HG03066 (cell line): Measurements from ENCODE around the gene CIB4.
"Not testable (repeated sequence)": the region's sequence is repeated elsewhere in the genome, so short reads cannot be mapped to it uniquely, and the experiment has no call there.

Source experiments
- ATAC-seq: cut with Tn5 transposase; IDR thresholded peaks from one replicate; pipeline ENCODE4 v1.9.1; 2021; ENCODE audit warnings: low read depth; ENCODE audit not compliant: unreplicated experiment

Gene CIB4

DNA sequence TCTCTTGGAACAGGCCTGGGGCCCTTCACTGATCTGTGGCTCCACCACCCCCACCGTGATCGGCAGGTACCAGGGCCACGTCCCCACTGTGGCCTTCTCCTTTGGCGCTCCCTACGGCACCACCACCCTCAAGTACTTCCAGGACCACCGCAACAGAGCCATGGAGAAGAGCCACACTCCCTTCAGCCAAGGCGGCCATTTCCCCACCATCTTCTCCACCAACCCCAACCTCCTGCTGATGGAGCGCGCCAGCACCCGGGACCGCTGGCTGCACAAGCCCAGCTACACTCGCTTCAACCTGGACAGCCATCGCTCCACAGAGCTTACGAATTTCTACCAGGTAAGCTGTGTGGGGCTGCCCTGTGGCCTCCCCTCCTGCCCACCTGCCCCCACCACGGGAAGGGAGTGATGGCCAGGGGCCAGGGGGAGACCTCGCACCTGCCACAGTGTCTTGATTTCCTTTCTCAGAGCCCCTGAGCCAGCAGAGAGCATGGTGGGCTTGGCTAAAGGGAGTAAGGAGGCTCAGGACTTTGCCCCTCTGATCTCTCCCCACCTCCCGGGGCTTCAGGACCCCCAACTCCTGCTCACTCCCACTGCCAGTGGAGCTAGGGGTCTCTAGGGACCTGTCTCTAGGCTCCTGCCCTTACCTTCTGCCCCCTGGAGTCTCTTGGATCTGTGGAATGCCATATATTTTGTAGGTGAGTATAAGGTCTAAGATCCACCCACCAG is 65.2 kb downstream of the CIB4 start:
- ATAC-seq = no peak

DNA sequence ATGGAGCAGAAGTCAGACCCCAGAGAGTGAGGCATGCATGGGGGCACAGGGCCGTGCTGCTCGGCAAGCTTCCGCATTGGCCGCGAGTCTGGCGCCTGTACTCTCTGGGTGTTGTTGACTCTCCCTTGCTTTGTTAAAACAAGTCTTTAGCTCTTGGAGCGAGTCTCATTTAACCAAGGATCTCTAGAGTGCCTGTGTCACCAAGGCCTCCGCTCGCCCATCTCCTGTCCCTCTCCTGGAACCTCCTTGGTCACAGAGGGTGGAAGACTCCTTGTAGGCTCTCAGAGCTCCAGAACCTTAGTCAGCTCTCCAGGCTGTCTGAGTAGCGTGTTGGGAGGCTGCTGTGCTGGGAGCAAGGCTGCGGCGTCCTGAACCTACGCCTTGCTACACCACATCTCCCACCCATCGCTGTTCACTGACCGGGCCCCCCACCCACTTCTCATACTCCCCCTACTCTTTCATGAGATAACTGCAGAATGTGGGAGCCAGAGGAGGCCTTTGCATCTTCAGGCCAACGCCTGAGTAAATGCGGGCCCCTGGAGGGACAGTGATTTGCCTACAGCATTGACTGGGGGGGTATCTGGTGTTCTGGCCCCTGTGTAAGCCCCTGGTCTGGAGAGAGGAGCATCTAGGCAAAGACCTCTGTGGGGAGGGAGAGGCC is 66.1 kb downstream of the CIB4 start:
- ATAC-seq = no peak

DNA sequence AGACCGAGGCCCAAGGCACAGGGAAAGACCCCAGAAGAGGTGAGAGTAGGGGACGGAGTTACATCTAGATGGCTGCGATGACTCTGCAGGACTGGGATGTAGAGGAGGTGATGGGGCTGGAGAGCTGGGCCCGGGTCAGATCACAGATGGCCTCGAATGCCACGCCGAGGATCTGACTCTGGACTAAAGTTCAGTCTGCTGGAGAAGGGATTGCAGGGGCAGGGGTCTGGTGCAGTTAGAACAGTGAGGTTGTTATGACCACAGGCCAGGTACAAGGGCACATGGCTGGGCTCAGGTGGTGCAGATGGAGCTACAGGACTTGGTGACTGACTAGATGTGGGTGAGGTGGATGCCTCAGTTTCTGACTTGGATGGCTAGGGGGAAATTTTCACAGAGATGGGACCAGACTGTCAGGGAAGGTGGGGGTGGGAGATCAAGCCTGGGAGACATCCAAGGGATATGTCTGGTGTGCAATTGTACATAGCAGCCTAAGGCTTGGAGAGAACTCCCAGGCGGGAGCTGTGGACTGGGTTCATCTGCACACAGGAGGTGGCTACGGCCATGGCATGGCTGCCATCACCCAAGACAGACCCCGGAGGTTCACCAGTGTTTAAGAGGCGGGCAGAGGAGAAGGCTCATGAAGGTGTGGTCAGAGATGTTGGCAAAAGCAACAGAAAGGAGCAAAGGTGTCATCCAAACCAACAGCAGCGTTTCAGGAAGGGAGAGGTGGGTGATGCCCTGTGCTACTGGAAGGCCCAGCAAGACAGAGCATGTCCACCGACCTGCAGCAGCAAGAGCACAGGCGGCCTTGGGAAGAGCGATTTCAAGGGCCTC is 66.9 kb downstream of the CIB4 start:
- ATAC-seq = no peak

DNA sequence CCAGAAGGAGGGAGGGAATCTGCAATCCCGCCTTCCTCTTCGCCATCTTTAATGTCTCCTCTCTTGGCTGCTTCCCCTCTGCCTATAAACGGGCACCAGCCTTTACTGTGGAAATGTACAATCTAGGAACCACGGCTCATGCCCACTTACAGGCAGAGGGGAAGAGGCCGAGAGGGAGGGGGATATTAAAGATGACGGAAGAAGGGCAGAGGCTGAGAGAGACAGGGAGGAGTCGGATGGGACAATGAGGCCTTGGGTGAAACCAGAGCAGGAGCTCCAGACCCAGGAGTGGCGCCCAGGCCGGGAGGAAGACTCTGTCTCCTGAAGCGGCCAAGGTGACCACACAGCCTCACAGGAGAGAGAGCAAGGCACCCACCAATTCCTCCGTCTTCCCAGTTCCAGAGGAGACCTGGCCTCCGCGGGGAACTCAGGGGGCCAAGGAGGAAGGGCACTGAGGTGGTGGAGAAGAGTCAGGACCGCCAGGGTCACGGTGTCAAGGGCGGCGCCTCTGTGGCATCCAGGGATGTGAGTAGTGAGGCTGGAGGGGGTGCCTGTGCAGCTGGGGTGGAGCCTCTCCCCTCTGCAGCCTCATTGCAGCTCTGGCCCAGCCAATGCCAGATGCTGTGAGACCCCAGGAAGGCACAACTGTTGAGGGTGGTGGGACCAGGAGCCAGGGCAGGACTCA is 67.8 kb downstream of the CIB4 start:
- no peak for ATAC-seq

DNA sequence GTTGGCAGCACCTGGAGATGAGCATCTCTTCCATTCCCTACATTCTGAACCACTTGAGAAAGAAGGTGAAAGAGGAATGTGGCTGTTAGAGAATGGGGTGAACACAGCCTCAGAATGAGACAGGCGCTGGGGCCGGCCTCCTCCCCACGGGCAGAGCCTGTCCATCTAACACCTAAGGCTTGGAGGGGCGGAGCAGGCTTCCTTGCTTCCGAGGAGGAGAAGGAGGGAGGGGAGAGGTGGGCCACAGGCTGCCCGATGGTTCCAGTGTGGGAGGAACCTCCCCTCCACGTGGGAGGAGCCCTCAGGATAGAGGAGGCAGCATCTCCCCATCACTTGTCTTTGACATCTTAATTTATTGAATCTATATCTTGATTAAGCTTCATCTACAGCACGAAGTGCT is 68.6 kb downstream of the CIB4 start:
- no peak for ATAC-seq

DNA sequence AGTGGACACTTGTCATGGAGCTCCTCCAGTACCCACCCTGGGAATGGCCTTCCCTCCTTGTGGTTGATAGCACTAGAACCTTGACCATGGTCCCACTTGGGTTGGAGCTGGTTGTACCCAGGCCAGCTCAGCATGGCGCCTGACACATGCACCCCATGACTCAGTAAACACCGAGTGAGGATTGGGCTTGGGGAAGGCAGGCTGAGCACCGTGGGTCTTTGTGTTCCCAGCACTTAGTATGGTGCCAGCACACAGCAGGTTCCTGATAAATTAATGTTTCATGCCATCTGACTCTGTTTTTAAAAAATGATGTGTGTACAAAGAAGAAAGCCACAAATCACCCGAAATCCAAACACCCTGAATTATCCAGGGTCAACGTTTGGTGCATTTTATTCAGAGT is 69.8 kb downstream of the CIB4 start:
- no peak for ATAC-seq

DNA sequence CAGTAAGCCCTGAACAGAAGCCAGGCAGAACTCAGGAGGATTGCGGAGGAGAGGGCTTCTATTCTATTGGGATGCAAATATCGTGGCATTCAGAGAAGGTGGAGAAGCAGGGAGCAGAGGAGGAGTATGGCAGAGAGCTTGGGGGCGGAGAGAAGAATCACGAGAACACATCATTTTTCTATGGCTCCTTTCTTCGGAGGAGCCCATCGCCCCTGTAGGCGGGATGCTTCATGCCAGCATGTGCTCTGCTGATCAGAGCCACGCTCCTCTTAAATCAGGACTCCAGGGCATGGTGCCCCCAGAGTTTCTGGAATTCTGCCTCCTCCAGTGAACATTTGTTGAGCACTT is 71.1 kb downstream of the CIB4 start:
- ATAC-seq = no peak

DNA sequence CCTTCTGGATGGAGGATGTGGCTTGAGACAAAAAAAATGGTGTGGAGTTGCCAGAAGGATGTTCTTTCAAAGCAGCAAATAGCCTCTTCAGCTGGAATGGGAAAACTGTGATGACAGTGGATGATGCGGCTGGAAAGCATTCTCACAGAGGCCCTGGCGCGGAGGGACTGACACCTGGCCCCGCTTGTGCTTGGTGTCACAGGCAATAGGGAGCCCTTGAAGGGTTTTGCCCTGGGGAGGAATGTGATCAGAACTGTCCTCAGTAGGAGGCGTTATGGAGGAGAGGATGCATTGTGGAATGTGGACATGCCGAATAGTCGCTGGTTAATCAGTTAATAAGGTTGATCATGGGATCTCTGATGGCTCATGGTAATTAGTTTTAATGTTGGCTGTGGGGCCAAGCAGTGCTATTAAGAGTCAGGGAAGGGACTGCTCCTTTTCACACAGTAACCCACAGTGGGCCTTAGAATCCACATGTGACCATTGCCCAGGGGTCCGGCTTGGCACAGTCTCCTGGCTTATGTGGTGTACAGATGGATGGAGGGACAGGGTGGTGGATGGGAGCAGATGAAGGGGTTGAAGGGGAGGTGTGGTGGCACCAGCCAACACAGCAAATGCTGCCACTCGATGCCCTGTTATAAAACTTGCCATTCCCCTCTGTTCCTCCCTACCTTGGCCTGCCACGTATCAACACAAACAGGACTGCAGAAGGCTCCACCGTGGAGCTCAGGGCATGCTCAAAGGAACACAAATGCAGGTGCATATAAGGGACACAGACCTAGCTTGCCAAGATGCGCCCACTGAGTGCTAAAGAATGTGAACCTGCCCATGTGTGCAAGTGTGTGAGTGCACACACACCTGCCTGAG is 71.7 kb downstream of the CIB4 start:
- no peak for ATAC-seq

DNA sequence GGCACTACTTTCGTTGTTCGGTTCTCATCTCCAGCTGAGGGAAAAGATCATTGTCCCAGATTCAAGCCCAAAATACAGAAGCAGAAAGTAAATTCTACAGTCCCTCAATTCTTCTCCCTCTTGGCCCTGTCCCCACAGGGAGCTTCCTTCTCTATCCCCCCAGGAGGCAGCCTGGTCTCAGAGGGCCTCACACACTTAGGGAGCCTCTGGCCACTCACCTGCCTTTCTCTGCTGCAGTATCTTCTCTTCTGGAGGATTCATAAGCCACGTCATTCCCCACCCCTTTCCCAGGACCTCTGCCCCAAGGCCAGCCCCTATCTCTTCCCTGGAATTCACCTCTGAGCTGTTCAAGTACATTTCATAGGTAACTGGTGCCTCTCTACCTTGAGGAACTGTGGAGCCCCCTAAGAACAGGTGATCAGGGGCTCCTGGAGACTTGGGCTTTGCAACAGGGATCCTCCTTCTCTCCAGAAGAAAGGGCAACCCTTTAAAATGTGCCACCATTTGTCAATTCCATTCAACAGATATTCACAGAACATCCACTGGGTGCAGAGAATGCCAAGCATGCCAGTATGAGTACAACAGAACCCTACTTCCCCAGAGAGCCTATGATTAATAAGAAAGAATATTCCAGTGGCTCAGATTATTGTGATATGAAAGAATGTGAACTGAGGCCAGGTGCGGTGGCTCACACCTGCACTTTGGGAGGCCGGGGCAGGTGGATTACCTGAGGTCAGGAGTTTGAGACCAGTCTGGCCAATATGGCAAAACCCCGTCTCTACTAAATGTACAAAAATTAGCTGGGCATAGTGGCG is 72.9 kb downstream of the CIB4 start:
- no peak for ATAC-seq

DNA sequence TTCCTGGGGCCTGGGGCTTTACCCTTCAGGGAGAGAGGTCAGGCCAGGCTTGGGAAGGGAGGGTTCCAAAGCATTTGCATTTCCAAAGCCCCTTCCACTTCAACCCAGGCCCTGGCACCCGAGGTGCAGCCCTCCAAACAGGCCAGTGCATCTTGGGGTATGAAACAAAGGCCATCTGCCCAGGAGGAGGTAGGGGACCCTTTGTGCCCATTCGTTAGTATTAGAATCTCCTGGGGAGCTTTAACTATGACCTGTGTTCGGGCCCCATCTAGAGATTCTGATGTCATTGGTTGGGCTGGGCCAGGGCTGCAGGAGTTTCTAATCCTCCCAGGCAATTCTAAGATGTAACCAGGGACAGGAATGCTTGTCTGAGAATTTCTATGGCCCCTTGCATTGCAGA is 73.6 kb downstream of the CIB4 start:
- ATAC-seq = no peak

DNA sequence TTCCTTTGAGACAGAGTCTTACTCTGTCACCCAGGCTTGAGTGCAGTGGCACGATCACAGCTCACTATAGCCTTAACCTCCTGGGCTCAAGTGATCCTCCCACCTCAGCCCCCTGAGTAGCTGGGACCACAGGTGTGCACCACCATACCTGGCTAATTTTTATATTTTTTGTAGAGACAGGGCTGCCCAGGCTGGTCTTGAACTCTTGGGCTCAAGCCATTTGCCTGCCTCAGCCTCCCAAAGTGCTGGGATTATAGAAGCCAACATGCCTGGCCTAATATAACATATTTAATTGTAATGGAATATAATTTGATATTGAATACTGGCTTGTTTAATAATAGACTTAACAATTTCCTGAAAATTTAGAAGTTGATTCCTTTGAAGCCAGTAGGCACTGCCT is 74.4 kb downstream of the CIB4 start:
- not testable (repeated sequence) for ATAC-seq

DNA sequence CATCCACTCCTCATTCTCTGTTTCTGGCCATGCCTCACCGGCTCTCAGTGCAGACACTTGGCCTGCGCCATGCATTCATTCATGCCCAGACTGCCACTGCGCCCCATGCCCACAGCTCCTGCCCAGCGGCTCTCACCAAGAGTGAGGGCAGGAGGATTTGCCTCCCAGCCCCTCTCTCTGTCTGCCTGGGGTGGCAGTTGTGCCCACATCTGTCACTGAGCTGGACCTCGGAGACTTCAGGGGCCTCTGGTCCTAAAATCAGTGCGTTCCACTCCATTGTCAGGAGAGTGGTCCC is 75.1 kb downstream of the CIB4 start:
- no peak for ATAC-seq

DNA sequence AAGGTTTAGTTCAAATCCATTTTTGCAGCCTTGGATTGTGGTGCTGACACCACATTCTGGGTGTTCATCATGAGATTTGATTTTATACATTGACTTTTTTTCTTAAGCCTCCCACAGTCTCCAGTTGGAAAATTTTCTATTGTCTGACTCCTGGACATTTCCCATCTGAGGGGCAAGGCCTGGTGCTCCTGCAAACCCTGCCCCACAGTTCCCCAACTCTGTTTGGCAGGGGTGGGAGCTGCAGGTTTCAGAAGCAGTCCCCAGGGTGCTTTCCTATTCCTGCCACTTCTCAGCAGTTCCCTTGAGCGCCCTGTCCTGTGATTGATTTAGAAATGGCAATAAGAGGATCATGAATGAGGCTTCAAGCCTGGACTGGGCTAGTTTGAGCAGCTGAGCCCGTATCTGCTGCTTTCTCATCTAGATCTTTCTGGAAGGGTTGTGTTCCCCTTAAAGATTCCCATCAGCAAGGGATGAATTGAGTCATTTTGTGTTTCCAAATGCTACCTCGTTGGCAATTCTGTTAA is 77.0 kb downstream of the CIB4 start:
- ATAC-seq = no peak

DNA sequence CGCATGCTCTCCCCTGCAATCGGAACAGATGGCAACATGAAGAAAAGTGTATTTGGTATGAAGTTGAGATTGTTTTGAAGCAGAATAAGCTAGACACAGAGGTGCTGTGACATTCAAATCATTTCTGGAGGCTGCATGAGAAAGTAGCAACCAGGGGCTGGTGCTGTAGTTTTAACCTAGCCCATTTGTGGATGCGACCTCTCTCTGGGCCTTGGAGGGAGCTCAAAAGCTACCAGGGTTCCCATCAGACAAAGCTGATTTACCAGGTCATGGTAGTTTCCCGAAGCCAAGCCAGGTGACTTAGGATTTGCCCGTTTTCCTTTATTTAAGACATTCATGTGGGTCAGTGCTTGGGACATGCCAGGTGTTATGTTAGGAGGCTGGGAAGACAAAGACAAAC is 77.5 kb downstream of the CIB4 start:
- no peak for ATAC-seq

DNA sequence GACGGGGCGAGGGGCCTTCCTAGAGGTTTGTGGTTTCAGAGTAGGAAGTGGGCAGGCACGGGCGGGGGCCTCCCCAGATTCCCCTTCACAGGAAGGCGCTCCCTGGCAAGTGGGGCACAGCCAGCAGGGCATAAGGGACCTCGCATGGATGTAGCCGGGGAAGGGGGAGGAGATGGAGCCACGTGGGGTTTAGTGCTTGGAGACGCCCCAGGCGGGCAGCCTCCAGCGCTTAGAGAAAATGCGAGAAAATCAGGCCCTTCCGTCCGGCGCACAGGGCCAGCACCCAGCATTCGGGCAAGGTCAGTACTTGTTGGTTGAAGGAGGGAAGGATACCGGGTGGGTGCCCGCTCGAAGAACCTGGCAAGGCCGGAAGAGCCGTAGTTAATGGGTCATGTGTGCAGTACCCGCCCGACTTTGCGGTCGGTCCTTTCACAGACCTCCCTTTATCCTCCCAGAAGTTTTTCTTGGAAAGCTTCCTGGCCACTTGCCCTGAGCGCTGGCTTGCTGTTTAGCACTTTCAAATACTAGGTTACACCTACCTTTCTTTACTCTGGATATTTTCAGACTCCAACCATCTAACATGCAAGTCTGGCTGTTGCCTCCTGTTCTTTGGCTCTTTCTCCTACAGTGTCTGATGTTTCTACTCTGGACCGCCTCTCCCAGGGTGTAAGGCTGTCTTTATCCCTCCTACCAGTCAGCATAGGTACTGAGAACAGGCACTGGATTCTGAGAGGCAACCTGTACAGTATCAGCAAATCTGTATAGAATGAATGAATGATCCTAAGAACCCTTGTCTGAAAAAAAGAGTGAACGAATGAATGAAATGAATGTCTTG is 78.1 kb downstream of the CIB4 start:
- no peak for ATAC-seq

DNA sequence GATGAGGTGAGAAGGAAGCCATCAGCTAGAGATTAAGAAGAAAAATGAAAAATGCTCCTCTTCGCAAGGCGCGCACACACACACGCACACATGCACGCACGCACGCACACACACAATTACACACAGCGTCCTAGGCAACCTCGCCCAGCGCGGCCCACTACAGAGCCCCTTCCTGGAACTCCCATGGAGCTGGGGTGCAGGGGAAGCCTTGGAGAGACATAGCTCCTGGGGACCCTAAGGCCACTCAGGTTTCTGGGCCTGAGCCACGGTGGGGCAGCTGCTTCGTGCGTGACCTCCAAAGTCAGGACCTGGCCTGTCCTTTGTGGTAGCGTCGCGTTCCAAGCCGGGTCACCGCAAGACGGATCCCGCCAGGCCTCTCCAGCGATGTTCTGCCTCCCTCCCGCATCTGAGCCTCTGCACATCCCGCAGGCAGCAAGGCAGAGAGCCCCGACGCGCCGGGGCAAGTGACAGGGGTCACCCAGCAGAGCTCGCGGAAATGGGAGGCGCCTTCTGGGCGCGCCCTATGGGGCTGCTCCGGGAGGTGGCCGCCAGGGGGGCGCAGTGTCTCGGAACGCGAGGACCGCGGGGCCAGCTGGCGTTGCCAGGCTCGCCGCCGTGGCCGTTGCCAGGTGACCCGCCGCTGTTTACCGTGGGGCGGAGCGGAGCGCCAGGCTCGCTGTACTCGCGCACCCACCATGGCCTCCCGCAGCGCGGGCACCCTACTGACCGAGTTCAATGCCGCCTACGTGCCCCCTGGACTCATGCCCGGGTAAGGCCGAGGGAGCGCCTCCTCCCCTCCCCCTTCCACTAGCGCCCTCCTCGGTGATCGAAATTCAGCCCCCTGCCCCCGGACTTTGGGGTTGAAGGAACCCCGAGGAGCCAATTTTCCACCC is 79.0 kb downstream of the CIB4 start:
- no peak for ATAC-seq

DNA sequence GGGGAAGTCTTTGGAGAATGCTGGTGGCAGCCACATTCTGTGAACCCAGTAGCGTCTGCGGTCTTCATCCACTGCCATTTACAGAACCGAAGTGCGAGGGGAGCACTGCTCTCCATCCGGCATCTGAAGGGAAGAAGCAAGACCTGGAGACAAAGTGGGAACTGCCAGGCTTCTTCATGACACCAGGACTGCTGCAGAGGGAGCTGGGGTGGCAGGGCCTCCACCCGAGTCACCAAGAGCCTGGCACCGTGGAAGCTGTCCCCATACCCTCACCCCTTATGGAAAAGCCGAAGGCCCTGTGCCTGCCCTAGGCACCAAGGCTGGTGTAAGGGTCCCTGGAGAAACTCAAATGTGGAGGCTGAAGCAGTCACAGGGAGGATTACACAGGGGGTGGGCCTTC is 79.8 kb downstream of the CIB4 start:
- ATAC-seq = no peak

DNA sequence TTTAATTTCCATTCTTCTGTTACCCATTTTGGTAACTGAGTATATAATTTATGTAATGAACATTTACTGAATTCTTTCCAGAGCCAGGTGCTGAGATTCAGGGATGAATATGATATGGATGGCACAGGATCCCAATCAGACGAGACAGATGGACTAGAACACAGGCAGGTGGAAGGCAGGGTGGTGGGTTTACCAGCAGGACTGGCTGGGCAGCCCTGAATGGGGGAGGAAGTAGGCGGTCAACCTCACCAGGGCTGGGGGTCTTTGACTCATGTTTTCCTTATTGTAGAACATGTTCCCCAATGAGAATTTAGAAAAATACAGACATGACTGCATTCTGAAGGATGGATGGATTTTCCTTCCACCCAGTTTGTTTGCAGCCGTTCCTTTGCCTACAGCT is 80.3 kb downstream of the CIB4 start:
- ATAC-seq = no peak
